Endothelial cell of umbilical vein (primary cell): ENCODE data around the gene HINT2. TPM values are rescaled to one million over a fixed set of nuclear protein-coding genes. Genes with fewer than 3 reads are reported as not detected.

Experiments
- BruUV-seq: library from RNA; stranded (reverse); fragments of 400-500 nt; replicated peaks from 2 replicates; lab custom pipeline; 2021; lab: Mats Ljungman, UMichigan
- CTCF ChIA-PET: fragments of 300-600, 350-600 bp; sonication (Branson Sonifier 250); formaldehyde crosslinking; loops from one replicate; lab custom pipeline; 2021; ENCODE audit warnings: antibody characterized with exemption, inconsistent platforms; lab: Charles Lee
- POLR2A ChIA-PET: fragments of 300-600, 350-600 bp; sonication (Branson Sonifier 250); formaldehyde crosslinking; loops from one replicate; lab custom pipeline; 2021; ENCODE audit warnings: antibody characterized with exemption, inconsistent platforms; lab: Charles Lee
- DNase-seq: peaks from one replicate; pipeline ENCODE4 v3.0.0-alpha.2; 2011; ENCODE audit warnings: low read depth, low spot score
- FAIRE-seq: peaks from 2 replicates; lab custom pipeline; 2011; peaks lifted over from hg19 to GRCh38; lab: Jason Lieb, UNC
- H2AFZ ChIP-seq: 2 replicates; pipeline ENCODE4 v1.6.0; 2012; ENCODE audit warnings: low read depth, low read length, control low read depth, inconsistent platforms
- H3K27ac ChIP-seq: 2 replicates; pipeline ENCODE4 v1.5.1; 2011; ENCODE audit warnings: low read depth, mild to moderate bottlenecking, control low read depth, low read length, moderate library complexity; ENCODE audit not compliant: insufficient read depth
- H3K27me3 ChIP-seq, 2 experiments: 2 replicates each; pipeline versions ENCODE4 v1.6.0 to v1.6.1; 2011; ENCODE audit warnings: low read length in 2 of 2, mixed read lengths in 1 of 2; ENCODE audit not compliant: control insufficient read depth in 2 of 2, insufficient read depth in 2 of 2
- H3K36me3 ChIP-seq, 2 experiments: 2 replicates in 1 of 2; 3 replicates in 1 of 2; pipeline ENCODE4 v1.5.1; 2011; ENCODE audit warnings: low read length in 2 of 2, mild to moderate bottlenecking in 1 of 2, moderate library complexity in 1 of 2; ENCODE audit not compliant: control insufficient read depth in 2 of 2, insufficient read depth in 2 of 2; ENCODE audit errors: extremely low read depth in 1 of 2
- H3K4me1 ChIP-seq: 3 replicates; pipeline ENCODE4 v1.5.1; 2011; ENCODE audit warnings: mild to moderate bottlenecking, low read length; ENCODE audit not compliant: control insufficient read depth, insufficient read depth; ENCODE audit errors: extremely low read depth
- H3K4me2 ChIP-seq: 2 replicates; pipeline ENCODE4 v1.6.1; 2011; ENCODE audit warnings: low read length, control low read depth, mixed read lengths; ENCODE audit not compliant: insufficient read depth
- H3K4me3 ChIP-seq, 3 experiments: fragments of 200-600 bp in 1 of 3; sonication (generic), shearing (Covaris generic) in 1 of 3; replicated peaks in 1 of 3; 2 replicates each; pipeline ENCODE4 v1.5.1; 2011 to 2016; ENCODE audit warnings: control low read depth in 3 of 3, low read length in 3 of 3, mild to moderate bottlenecking in 2 of 3, inconsistent platforms in 1 of 3, low read depth in 1 of 3, moderate library complexity in 1 of 3; ENCODE audit not compliant: insufficient read depth in 1 of 3
- H3K79me2 ChIP-seq: 2 replicates; pipeline ENCODE4 v1.6.0; 2012; ENCODE audit warnings: low read length, inconsistent platforms; ENCODE audit not compliant: control insufficient read depth, insufficient read depth
- H3K9ac ChIP-seq: replicated peaks from 2 replicates; pipeline ENCODE3; 2011; ENCODE audit warnings: low read length, control low read depth; ENCODE audit not compliant: insufficient read depth; ENCODE audit errors: extremely low read depth
- H3K9me1 ChIP-seq: replicated peaks from 3 replicates; pipeline ENCODE4 v1.6.0; 2011; ENCODE audit warnings: mild to moderate bottlenecking, low read length; ENCODE audit not compliant: control insufficient read depth, insufficient read depth; ENCODE audit errors: extremely low read depth
- H3K9me3 ChIP-seq: replicated peaks from 2 replicates; pipeline ENCODE4 v1.5.1; 2012; ENCODE audit warnings: low read length, inconsistent platforms; ENCODE audit not compliant: control insufficient read depth, insufficient read depth
- H4K20me1 ChIP-seq: replicated peaks from 2 replicates; pipeline ENCODE3; 2011; ENCODE audit warnings: mild to moderate bottlenecking, low read length; ENCODE audit not compliant: control insufficient read depth, insufficient read depth; ENCODE audit errors: extremely low read depth
- EZH2 ChIP-seq: IDR thresholded peaks from 2 replicates; pipeline ENCODE4 v1.6.1; 2012; ENCODE audit warnings: borderline replicate concordance, low read depth, mild to moderate bottlenecking, moderate library complexity, low read length, inconsistent platforms; ENCODE audit not compliant: severe bottlenecking
- FOS ChIP-seq: IDR thresholded peaks from 2 replicates; pipeline ENCODE4 v1.6.1; 2011; ENCODE audit warnings: mild to moderate bottlenecking, low read length, moderate library complexity, borderline replicate concordance; ENCODE audit not compliant: insufficient read depth
- MAX ChIP-seq: IDR thresholded peaks from 2 replicates; pipeline ENCODE4 v1.6.1; 2011; ENCODE audit not compliant: insufficient read depth, insufficient read length
- MYC ChIP-seq: IDR thresholded peaks from one replicate; pipeline ENCODE4 v1.6.1; 2011; ENCODE audit warnings: mild to moderate bottlenecking, low read depth, low read length
- POLR2A ChIP-seq: IDR thresholded peaks from 2 replicates; pipeline ENCODE4 v1.6.1; 2012; ENCODE audit warnings: low read depth, mild to moderate bottlenecking, control low read depth, low read length
- POLR2AphosphoS5 ChIP-seq: IDR thresholded peaks from 2 replicates; pipeline ENCODE4 v1.6.1; 2012; ENCODE audit warnings: low read depth, mild to moderate bottlenecking, control low read depth, low read length, moderate library complexity; ENCODE audit not compliant: insufficient read depth
- dilution Hi-C: fragments of 300-500 bp; cut with MboI; formaldehyde crosslinking; loops from one replicate; pipeline ENCODE4 v1.15.0; 2019; ENCODE audit warnings: low sequenced_read_pairs; ENCODE audit not compliant: extremely low pct_ligation_motif_present
- intact Hi-C: fragments of 100-400 bp; cut with micrococcal nuclease; formaldehyde crosslinking; loops from one replicate; pipeline ENCODE4 v1.10.0; 2022
- polyA plus RNA-seq, 4 experiments: library from polyadenylated mRNA; depleted of rRNA in 3 of 4; stranded (reverse) in 3 of 4; unstranded in 1 of 4; fragments of >200 nt; gene quantifications; 2 replicates each; pipeline versions ENCODE4 v1.2.1 to v1.2.3, GENCODE V29; 2011 to 2012; ENCODE audit warnings: missing spikeins in 1 of 4
- total RNA-seq: library from RNA; stranded (reverse); gene quantifications from 2 replicates; pipeline ENCODE4 v1.2.3, GENCODE V29; 2021
- TF ChIP-seq, protein P1 (sequence below), 2 donors: IDR thresholded peaks; 1 replicate in 1 of 2; 2 replicates in 1 of 2; pipeline ENCODE4 v1.5.1; 2011; ENCODE audit warnings: low read length in 2 of 2, mild to moderate bottlenecking in 2 of 2, moderate library complexity in 2 of 2, control low read depth in 1 of 2, inconsistent platforms in 1 of 2, low read depth in 1 of 2; ENCODE audit not compliant: insufficient read depth in 1 of 2; ENCODE audit errors: extremely low read depth in 1 of 2

The HINT2 gene
- total and polyA plus RNA-seq, 2 donors (not counting 3 experiments of a cell fraction or from before 2014, with no cell fraction given): 27.2 to 42.1 TPM

DNA sequence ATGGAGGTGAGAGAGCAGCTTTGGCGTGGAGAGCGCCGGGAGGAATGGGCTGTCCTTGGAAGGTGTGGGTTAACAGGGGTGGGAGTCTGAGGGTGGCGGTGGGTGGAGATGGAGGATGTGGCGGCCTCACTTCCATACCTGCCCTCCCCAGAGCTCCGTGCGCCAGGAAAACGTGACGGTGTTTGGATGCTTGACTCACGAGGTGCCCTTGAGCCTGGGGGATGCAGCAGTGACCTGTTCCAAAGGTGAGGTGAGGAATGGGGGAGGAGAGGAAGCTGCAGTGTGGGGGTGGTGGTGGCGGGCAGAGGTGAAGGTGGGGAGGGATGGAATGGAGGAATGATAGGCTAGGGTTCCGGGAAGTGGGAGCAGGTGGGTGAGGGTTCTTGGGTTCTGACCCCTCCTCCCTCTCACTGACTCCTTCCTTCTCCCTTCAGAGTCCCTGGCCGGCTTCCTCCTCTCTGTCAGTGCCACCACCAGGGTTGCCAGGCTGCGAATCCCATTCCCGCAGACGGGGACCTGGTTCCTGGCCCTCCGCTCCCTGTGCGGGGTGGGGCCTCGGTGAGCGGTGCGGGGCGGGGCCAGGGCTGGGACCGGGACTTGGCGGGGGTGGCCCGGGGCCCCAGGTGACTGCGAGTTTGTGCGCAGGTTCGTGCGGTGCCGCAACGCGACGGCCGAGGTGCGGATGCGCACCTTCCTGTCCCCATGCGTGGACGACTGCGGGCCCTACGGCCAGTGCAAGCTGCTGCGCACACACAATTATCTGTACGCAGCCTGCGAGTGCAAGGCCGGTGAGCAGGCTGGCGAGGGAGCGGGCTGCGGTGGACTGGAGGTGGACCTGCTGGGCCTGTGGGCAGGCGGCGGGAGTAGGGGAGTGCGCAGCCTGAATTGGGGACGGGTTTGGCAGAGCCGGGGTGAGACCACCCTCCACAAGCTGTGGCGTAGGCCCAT is 31.3 kb upstream of the HINT2 start:
- no peak overlapping the region for H3K4me2 ChIP-seq
- no peak for DNase-seq
- peaks cover under 1 to 4% of the 10 kb centered on the region in 2 experiments for H3K27me3 ChIP-seq
- no peaks in the 10 kb centered on the region for H4K20me1 ChIP-seq
- CTCF ChIA-PET: interaction anchor here (0.9 to 2.3 kb wide), 8 partner anchors 11 to 56 kb away, joined by 3 to 17 read pairs (median 5); partner anchors contain the start of genes FAM221B and TMEM8B
- TF ChIP-seq MAX (no peak), EZH2 (no peak), POLR2A (no peak), MYC (no peak), FOS (no peak), POLR2AphosphoS5 (no peak)
- TF ChIP-seq, protein P1, sequence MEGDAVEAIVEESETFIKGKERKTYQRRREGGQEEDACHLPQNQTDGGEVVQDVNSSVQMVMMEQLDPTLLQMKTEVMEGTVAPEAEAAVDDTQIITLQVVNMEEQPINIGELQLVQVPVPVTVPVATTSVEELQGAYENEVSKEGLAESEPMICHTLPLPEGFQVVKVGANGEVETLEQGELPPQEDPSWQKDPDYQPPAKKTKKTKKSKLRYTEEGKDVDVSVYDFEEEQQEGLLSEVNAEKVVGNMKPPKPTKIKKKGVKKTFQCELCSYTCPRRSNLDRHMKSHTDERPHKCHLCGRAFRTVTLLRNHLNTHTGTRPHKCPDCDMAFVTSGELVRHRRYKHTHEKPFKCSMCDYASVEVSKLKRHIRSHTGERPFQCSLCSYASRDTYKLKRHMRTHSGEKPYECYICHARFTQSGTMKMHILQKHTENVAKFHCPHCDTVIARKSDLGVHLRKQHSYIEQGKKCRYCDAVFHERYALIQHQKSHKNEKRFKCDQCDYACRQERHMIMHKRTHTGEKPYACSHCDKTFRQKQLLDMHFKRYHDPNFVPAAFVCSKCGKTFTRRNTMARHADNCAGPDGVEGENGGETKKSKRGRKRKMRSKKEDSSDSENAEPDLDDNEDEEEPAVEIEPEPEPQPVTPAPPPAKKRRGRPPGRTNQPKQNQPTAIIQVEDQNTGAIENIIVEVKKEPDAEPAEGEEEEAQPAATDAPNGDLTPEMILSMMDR (IDR thresholded peaks at IDR 0.05; ENCODE audit: extremely low read depth in 1 of 2, insufficient read depth in 1 of 2, low read depth in 1 of 2, low read length in 2 of 2): no peak
- intact Hi-C loops (loop anchor here (1.0 kb wide), 1 partner anchor 31 kb away; the partner anchor contains the start of gene HINT2), dilution Hi-C loops (no loop called here)
- peaks cover 16% of the 10 kb centered on the region for H3K4me1 ChIP-seq
- no peak overlapping the region for H3K9ac ChIP-seq
- no peak overlapping the region for H3K4me3 ChIP-seq
- no peaks in the 10 kb centered on the region for H3K79me2 ChIP-seq
- H3K27ac ChIP-seq: no peak overlapping the region
- no peaks in the 10 kb centered on the region for H3K9me3 ChIP-seq
- no TSS peak for BruUV-seq
- POLR2A ChIA-PET: no interaction called here
- H3K9me1 ChIP-seq: no peaks in the 10 kb centered on the region
- H2AFZ ChIP-seq: no peak overlapping the region
- H3K36me3 ChIP-seq: no peaks in the 10 kb centered on the region
- no peak for FAIRE-seq
